ENCODE results near the gene GNAQ.

DNA sequence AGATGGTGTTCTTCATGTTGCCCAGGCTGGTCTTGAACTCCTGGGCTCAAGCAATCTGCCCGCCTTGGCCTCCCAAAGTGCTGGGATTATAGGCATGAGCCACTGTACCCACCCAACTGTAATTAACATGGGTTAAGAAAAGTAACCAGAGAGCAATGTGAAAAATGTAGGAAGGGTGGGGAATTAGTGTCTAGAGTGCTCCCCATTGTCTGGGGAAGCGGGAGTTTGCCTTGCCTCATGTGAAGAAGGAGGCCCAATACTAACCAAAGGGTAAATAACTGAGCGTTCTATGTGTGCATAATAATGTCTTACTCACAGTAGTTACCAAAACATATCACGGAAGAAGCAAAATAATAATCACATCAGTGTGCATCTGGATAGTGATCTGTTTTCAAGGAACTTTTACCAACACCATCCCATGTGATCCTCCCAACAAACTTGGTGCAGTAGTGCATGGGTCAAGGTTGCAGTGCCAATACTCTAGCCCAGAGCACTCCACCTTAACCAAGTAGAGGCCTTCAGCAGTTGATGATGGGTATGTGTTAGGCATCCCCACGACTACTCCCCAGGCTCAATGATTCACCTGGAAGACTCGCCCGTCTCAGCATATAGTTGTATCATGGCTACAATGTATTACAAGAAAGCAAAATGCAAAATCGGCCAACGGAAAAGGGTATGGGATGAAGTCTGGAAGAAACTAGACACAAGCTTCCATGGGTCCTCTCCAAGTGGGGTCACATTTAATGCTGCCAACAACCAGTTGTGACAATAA lies 26.2 kb downstream of the GNAQ start:
- TF ChIP-seq SIN3A (IDR thresholded peaks at IDR 0.05; ENCODE audit: low read depth) (no peak), CTCF (IDR thresholded peaks at IDR 0.05 in 2 of 3, conservative IDR thresholded peaks at IDR 0.05 in 1 of 3; ENCODE audit: borderline replicate concordance in 1 of 3, insufficient read depth in 1 of 3, low read depth in 2 of 3, low read length in 2 of 3) (no peak), SP1 (IDR thresholded peaks at IDR 0.05; ENCODE audit: low read depth) (no peak), YY1 (IDR thresholded peaks at IDR 0.05; ENCODE audit: extremely low read depth, insufficient replicate concordance, low read depth, low read length) (no peak), EZH2 (IDR thresholded peaks at IDR 0.05) (no peak), FOSL1 (IDR thresholded peaks at IDR 0.05; ENCODE audit: low read depth) (no peak)
